ENCODE measurements around the gene INO80.

Gene INO80

GRCh38 chr15:40990789-40991188, 125.3 kb downstream of the INO80 start:
- no peak for TF ChIP-seq CTCF (IDR thresholded peaks at IDR 0.05)

GRCh38 chr15:40990080-40990479, 126.0 kb downstream of the INO80 start:
- no peak for TF ChIP-seq CTCF (IDR thresholded peaks at IDR 0.05)

- TF ChIP-seq CTCF (IDR thresholded peaks at IDR 0.05) = no peak
These were observed 127.9 kb downstream of the INO80 start for GRCh38 chr15:40988156-40988555.

- no peak for TF ChIP-seq CTCF (IDR thresholded peaks at IDR 0.05)
These were observed 129.3 kb downstream of the INO80 start for GRCh38 chr15:40986820-40987219.

GRCh38 chr15:40985541-40986330, 130.3 kb downstream of the INO80 start:
- no peak for TF ChIP-seq CTCF (IDR thresholded peaks at IDR 0.05)

- TF ChIP-seq CTCF (IDR thresholded peaks at IDR 0.05) = no peak
These were observed 131.1 kb downstream of the INO80 start for GRCh38 chr15:40984964-40985363.

GRCh38 chr15:40984406-40984805, 131.7 kb downstream of the INO80 start:
- TF ChIP-seq CTCF (IDR thresholded peaks at IDR 0.05) = no peak

GRCh38 chr15:40982855-40983254, 133.2 kb downstream of the INO80 start:
- no peak for TF ChIP-seq CTCF (IDR thresholded peaks at IDR 0.05)

All from LNCAP (cell line).